GM19395 (cell line): ENCODE results near the gene ANXA2R.
"Not testable (repeated sequence)": the region's sequence is repeated elsewhere in the genome, so short reads cannot be mapped to it uniquely, and the experiment has no call there.

Source experiments
- ATAC-seq: cut with Tn5 transposase; IDR thresholded peaks from one replicate; pipeline ENCODE4 v1.9.1; 2021; ENCODE audit warnings: mild to moderate bottlenecking, moderate library complexity; ENCODE audit not compliant: unreplicated experiment

Gene ANXA2R

DNA sequence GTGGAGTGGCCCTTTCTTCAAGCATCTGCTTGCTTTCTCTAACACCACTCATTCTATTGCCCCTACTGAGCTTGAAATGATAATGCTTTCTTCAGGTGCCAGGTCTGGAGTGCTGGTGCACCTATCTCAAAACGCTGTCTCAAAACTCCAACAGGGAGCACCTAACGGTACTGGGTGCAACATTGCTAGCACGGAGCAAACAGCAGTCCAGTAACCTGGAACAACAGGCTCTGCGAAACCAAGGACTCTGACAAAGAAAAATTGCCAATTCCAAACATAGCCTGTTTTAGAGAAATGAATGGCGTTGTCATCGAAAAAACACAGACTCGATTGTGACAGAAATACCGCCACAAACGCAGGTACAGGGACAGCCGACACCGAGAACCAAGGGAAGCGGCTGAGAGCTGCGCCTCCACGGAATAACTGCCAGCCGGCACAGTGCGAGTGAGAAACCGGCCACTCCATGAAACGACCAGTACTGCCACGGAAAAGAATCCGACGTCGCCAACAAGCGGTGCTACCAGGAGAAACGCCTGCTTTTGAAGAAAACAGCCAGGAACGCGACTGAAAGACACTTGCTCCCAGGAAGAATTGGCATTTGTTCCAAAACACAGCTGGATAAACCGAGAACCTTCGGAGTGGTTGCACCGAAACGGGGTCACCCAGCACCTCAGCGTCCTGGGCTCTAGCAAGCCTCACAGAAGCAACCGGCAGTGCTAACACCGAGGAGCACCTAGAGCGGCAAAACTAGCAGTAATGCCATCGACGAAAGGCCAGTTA, 3.1 kb downstream of the ANXA2R start:
- ATAC-seq: no peak

DNA sequence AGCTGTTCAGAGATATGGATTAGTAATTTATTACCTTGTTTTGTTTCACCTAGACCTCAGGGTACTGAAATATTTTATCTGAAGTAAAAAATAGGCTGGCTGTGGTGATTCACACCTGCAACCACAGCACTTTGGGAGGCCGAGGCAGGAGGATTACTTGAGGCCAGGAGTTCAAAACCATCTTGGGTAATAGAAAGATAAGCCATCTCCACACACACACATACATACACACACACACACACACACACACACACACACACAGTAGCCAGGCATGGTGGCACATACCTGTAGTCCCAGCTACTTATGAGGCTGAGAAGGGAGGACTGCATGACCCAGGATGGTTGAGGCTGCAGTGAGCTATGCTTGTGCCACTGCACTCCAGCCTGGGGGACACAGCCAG, 3.7 kb downstream of the ANXA2R start:
- ATAC-seq: no peak

DNA sequence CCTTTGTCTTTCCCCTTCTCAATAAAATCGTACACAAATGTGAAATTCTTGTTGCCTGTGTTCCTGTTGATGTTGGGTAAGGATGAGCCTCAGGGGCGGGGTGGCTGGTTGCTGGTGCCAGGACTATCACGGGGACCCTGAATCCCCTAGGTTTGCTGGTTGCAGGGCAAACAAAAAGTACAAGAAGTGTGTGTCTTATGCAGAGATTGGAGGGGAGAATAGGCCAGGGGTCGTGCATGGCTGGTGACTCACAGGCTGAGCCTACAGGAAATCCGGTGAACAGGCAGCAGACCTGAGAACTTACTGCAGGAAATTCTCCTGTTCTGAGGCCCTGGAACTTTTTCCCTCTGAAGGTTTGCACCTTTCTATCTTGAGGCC, 5.5 kb downstream of the ANXA2R start:
- no peak for ATAC-seq

DNA sequence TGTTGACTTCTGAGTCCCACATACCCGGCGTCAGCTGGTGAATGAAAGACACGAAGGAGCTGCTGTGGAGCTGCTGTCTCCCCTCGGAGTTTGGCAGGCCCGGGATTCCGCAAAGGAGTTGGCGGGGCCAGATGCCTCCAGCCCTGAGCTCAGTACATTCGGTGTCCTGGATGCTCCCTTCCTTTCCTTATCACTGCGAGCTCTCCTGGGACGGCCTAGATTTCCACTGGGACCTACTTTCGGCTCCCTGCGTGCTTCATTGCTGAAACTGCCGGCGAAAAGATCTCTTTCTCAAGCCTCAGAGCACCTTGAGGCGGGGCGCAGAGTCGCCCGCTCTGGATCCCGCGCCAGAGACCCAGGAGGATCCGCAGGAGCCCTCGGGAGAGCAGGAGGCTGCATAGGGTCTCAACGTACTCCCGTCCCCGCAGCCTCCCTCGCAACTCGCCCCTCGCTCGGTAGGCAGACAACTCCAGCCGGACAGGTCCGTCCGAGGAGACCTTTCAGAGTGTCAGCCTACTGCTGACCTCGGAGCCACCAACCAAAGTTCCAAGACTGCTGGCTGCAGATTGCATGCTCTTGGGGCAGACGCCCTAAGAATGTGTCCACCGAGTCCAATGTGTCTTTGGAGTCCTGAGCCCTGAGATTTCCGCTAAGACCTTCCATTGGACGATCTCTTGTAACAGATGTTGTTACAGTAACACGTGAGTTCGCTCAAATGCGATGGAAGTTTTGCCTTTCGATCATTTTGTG, 6.1 kb downstream of the ANXA2R start:
- no peak for ATAC-seq

DNA sequence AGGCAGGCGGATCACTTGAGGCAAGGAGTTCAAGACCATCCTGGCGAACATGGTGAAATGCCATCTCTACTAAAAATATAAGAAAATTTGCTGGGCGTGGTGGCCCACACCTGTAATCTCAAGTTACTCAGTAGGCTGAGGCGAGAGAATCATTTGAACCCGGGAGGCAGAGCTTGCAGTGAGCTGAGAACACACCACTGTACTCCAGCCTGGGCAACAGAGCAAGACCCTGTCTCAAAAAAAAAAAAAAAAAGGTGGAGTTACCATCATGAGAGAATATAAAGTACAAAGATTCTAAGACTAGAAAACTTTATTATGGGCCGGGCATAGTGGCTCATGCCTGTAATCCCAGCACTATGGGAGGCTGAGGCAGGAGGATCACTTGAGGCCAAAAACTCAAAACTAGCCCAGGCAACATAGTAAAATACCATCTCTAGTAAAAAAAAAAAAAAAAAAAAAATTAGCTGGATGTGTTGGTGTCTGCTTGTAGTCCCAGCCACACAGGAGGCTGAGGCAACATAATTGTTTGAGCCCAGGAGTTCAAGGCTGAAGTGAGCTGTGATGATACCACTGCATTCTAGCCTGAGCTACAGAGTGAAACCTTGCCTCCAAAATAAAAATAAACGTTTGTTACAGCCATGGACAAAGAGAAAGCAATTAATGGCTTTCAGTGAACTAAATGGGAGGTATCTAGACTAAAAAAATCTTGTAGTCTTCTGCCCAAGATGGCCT, 12.9 kb downstream of the ANXA2R start:
- no peak for ATAC-seq

GRCh38 chr5:43025184-43025950, 14.8 kb downstream of the ANXA2R start:
- not testable (repeated sequence) for ATAC-seq

GRCh38 chr5:43024217-43024616, 15.9 kb downstream of the ANXA2R start:
- no peak for ATAC-seq

DNA sequence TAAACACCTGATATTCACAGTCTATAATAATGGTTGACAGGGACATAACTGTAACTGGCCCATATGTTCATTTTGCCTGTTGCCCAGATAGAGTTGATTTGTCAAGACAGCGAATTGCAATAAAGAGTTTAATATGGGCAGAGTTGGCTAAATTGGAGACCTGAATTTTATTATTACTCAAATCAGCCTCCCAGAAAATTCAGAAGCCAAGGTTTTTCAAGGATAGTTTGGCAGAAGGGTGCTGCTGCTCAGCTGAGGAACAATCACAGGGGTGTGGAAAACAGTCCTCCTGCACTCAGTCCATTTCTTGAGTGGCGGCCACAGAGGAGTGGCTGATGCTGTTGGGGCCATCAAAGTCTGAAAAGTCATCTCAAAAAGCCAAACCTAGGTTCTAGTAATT, 19.0 kb downstream of the ANXA2R start:
- no peak for ATAC-seq

DNA sequence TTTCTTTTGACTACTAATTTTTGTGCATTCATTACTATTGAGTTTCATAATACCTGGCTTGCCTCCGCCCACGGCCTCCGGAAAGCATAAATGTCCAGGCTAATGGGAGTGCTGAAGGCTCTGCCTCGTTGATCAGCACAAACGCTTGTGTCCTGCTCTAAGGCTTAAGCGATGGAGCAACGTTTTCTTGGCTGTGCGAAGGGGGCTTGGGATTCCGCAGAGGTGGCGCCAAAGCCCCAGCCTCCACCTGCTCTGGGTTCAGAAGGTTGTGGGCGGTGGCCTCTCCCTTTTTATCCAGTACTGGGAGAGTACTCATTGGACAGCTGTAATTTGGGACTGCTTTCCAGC, 19.7 kb downstream of the ANXA2R start:
- peak; percentile 26 for ATAC-seq

GRCh38 chr5:43019614-43020398, 20.3 kb downstream of the ANXA2R start:
- peak; percentile 79 for ATAC-seq

- ATAC-seq: no peak
Observed at GRCh38 chr5:43019291-43019613, 20.9 kb downstream of the ANXA2R start.

DNA sequence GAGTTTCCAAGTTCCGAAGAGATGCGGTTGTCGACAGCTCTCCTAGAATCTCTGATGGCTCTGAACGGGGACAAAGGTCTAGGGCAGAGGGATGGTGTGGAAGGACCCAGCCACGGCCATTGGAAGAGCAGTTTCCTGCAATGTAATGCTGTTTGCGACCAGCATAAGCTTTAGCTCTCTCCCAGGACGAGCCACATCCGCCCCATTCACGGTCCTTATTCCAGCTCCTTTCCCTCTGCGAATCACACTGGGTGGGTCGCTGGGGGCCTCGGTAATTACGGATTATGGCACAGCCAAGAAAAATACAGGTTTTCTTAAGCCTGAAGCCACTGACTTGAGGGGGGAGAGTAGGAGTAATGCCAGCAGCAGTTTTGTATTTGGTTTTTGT, 22.7 kb downstream of the ANXA2R start:
- peak; percentile 24 for ATAC-seq

GRCh38 chr5:43016217-43016779, 23.8 kb downstream of the ANXA2R start:
- ATAC-seq: no peak

DNA sequence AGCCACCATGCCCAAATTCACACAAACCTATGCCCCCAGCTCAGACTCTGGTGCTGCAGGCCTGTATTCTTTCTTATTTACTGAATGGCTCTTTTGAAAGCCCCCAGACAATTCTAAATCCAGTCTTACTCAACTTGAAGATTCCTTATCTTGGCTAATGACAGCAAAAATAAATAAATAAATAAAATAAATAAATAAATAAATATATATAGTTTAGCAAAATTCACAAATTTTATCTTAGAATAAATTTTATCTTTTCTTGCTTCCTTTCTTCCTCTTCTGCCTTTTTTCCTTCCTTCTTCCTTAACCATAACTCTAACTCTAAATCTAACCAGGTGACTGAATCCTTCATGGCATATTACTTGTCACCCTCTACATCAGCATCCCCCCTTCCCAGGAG, 25.6 kb downstream of the ANXA2R start:
- no peak for ATAC-seq

GRCh38 chr5:43010935-43011315, 29.2 kb downstream of the ANXA2R start:
- ATAC-seq: no peak

GRCh38 chr5:43008363-43009153, 31.6 kb downstream of the ANXA2R start:
- ATAC-seq: peak; percentile 47

DNA sequence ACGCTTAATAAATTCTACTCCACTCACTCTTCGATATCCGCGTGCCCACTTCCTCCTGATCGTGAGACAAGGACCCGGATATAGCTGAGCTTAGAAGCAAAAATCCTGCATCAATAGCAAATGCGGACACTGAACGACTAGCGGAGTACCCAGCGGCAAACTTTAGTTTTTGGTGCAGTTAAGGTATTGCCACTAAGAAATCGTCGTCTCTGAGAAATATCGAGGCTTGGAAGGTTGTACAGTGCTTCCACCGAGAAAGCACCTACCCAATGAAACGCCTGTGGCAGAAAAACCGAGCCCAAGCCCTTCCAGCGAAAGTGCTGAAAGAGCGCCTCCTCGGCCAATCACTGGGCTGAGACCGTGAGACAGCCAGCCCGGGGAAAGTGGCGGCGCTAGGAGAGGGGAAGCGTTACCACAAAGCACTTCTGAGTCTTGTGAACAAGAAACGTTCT, 32.2 kb downstream of the ANXA2R start:
- peak; percentile 63 for ATAC-seq

- peak; percentile 30 for ATAC-seq
Observed at GRCh38 chr5:43007246-43007910, 32.7 kb downstream of the ANXA2R start.
